ENCODE results near the gene MYLIP. TPM values are rescaled to one million over a fixed set of nuclear protein-coding genes. Genes with fewer than 3 reads are reported as not detected.

Gene MYLIP
- total RNA-seq, 1 donor from 2014 or later: 39.5 TPM

GRCh38 chr6:16121339-16121738 lies 7.5 kb upstream of the MYLIP start:
- TF ChIP-seq CTCF (IDR thresholded peaks at IDR 0.05): no peak
- Histone ChIP-seq H3K36me3 (no peaks in the 10 kb centered on the region), H3K27me3 (no peaks in the 10 kb centered on the region), H3K9me3 (no peaks in the 10 kb centered on the region), H3K27ac (no peak overlapping the region), H3K4me1 (no peaks in the 10 kb centered on the region), H3K4me3 (no peak overlapping the region)
- DNase-seq: no peak
- no peak for ATAC-seq
- intact Hi-C loops (cut with DNase I): no loop called here

GRCh38 chr6:16122197-16122596 lies 6.7 kb upstream of the MYLIP start:
- no peaks in the 10 kb centered on the region for H3K9me3 ChIP-seq
- H3K4me3 ChIP-seq: no peak overlapping the region
- no peak for DNase-seq
- intact Hi-C loops (cut with DNase I): no loop called here
- ATAC-seq: no peak
- H3K27me3 ChIP-seq: no peaks in the 10 kb centered on the region
- no peaks in the 10 kb centered on the region for H3K36me3 ChIP-seq
- TF ChIP-seq CTCF (IDR thresholded peaks at IDR 0.05): no peak
- no peak overlapping the region for H3K27ac ChIP-seq
- no peaks in the 10 kb centered on the region for H3K4me1 ChIP-seq

- TF ChIP-seq CTCF (IDR thresholded peaks at IDR 0.05): no peak
- H3K27me3 ChIP-seq: no peaks in the 10 kb centered on the region
- DNase-seq: no peak
- H3K4me1 ChIP-seq: no peaks in the 10 kb centered on the region
- H3K36me3 ChIP-seq: no peaks in the 10 kb centered on the region
- H3K27ac ChIP-seq: no peak overlapping the region
- H3K9me3 ChIP-seq: no peaks in the 10 kb centered on the region
- intact Hi-C loops (cut with DNase I): no loop called here
- ATAC-seq: no peak
- no peak overlapping the region for H3K4me3 ChIP-seq
Observed at GRCh38 chr6:16124198-16125180, 4.4 kb upstream of the MYLIP start.

- intact Hi-C loops (cut with DNase I): no loop called here
- Histone ChIP-seq H3K4me1 (no peaks in the 10 kb centered on the region), H3K9me3 (no peaks in the 10 kb centered on the region), H3K36me3 (no peaks in the 10 kb centered on the region), H3K4me3 (no peak overlapping the region), H3K27ac (no peak overlapping the region), H3K27me3 (no peaks in the 10 kb centered on the region)
- DNase-seq (no peak), ATAC-seq (no peak)
- TF ChIP-seq CTCF (IDR thresholded peaks at IDR 0.05): no peak
Observed at GRCh38 chr6:16126056-16126455, 2.8 kb upstream of the MYLIP start.

GRCh38 chr6:16126861-16127260 lies 2.0 kb upstream of the MYLIP start:
- H3K27ac ChIP-seq: no peak overlapping the region
- peaks cover 8% of the 10 kb centered on the region for H3K4me1 ChIP-seq
- no peak for TF ChIP-seq CTCF (IDR thresholded peaks at IDR 0.05)
- no peaks in the 10 kb centered on the region for H3K27me3 ChIP-seq
- ATAC-seq (no peak), DNase-seq (no peak)
- intact Hi-C loops (cut with DNase I): no loop called here
- H3K9me3 ChIP-seq: no peaks in the 10 kb centered on the region
- H3K36me3 ChIP-seq: no peaks in the 10 kb centered on the region
- H3K4me3 ChIP-seq: no peak overlapping the region

Measured in upper lobe of right lung (tissue), 1 donor.